Activated B cell treated with CpG ODN at 0.5 μM for 24 hours (primary cell): ENCODE data around the gene INPP5A. TPM values are rescaled to one million over a fixed set of nuclear protein-coding genes. Genes with fewer than 3 reads are reported as not detected.

ENCODE experiments used
- ATAC-seq: fragments of 200-7000 bp; cut with Tn5 transposase; one replicate; pipeline ENCODE4 v1.10.0; 2021; ENCODE audit warnings: low read depth, mild to moderate bottlenecking, moderate library complexity
- CTCF ChIA-PET: fragments of 350-600 bp; sonication (Branson Sonifier 250); formaldehyde crosslinking; loops from one replicate; lab custom pipeline; 2021; ENCODE audit warnings: antibody characterized with exemption; lab: Charles Lee
- POLR2A ChIA-PET: fragments of 350-600 bp; sonication (Branson Sonifier 250); formaldehyde crosslinking; loops from one replicate; lab custom pipeline; 2021; ENCODE audit warnings: antibody characterized with exemption; lab: Charles Lee
- DNase-seq: peaks from one replicate; pipeline ENCODE4 v3.0.0; 2022
- H3K27ac Mint-ChIP-seq: one replicate; pipeline ENCODE4 v1.8.0; 2020; ENCODE audit warnings: mixed read lengths
- H3K27me3 Mint-ChIP-seq: one replicate; pipeline ENCODE4 v1.8.0; 2021; ENCODE audit warnings: mixed read lengths
- H3K36me3 Mint-ChIP-seq: one replicate; pipeline ENCODE4 v1.8.0; 2021; ENCODE audit warnings: low read depth, mixed read lengths
- H3K4me1 Mint-ChIP-seq: one replicate; pipeline ENCODE4 v1.8.0; 2021; ENCODE audit warnings: mixed read lengths
- H3K4me3 Mint-ChIP-seq: one replicate; pipeline ENCODE4 v1.8.0; 2020; ENCODE audit warnings: mild to moderate bottlenecking, mixed read lengths
- H3K9me3 Mint-ChIP-seq: one replicate; pipeline ENCODE4 v1.8.0; 2020; ENCODE audit warnings: mixed read lengths
- CTCF ChIP-seq: fragments of 200-600 bp; IDR thresholded peaks from one replicate; pipeline ENCODE4 v1.8.0; 2022; ENCODE audit warnings: antibody characterized with exemption, mild to moderate bottlenecking
- intact Hi-C: fragments of 100-400 bp; cut with micrococcal nuclease; formaldehyde crosslinking; loops from one replicate; pipeline ENCODE4 v1.15.1; 2024
- total RNA-seq: library from RNA; stranded (reverse); gene quantifications from 2 replicates; pipeline ENCODE4 v1.2.3, GENCODE V29; 2022

Gene INPP5A
- total RNA-seq, 1 donor from 2014 or later, result 24.9 TPM

DNA sequence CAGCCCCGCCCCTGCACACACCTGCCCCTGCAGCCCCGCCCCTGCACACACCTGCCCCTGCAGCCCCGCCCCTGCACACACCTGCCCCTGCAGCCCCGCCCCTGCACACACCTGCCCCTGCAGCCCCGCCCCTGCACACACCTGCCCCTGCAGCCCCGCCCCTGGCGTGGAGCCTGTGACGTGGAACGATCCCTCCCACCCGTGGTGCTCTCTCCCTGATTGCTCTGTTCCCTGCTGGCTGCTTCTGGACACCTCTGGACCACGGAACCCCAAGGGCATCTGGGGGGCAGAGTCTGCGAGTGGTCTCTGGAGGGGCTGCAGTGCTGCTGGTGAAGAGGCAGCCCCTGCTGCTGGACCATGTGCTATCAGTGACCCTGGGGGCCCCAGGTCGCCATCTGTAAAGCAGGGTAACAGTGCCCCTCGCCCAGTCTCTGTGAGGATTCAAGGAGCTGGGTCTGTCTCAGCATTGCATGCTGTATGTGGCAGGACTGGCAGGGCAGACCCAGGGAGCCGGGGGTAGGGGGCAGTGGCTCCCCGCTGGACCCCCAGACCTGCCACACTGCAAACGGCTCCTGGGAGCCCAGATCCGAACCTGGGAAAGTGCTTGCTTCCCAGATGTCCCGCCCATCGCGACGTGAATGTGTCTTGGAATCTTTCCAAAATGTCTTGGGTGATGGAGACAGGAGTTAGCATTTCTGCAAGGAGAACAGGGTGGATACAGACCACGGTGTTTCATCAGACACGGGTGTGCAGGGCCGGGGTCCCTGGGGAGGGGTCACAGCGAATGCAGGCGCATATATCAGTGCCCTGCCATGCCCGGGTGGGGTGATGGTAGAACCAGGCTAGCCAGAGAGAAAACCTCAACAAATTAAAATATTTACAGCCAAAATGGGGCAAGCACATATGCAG is 276.2 kb downstream of the INPP5A start:
- H3K4me3 Mint-ChIP-seq, result no peak overlapping the region
- ATAC-seq, result no peak
- DNase-seq, result no peak
- H3K27me3 Mint-ChIP-seq, result peaks cover 5% of the 10 kb centered on the region
- no peak overlapping the region for H3K27ac Mint-ChIP-seq
- no peaks in the 10 kb centered on the region for H3K36me3 Mint-ChIP-seq
- ChIA-PET CTCF (no interaction called here), POLR2A (no interaction called here)
- no peaks in the 10 kb centered on the region for H3K9me3 Mint-ChIP-seq
- intact Hi-C loops, result no loop called here
- no peak for TF ChIP-seq CTCF
- no peaks in the 10 kb centered on the region for H3K4me1 Mint-ChIP-seq

GRCh38 chr10:132814469-132814856 is 276.9 kb downstream of the INPP5A start:
- H3K27ac Mint-ChIP-seq, result no peak overlapping the region
- peaks cover 5% of the 10 kb centered on the region for H3K27me3 Mint-ChIP-seq
- no peaks in the 10 kb centered on the region for H3K36me3 Mint-ChIP-seq
- intact Hi-C loops, result no loop called here
- ATAC-seq (no peak), DNase-seq (no peak)
- ChIA-PET CTCF (no interaction called here), POLR2A (no interaction called here)
- no peaks in the 10 kb centered on the region for H3K9me3 Mint-ChIP-seq
- no peak overlapping the region for H3K4me3 Mint-ChIP-seq
- TF ChIP-seq CTCF, result no peak
- no peaks in the 10 kb centered on the region for H3K4me1 Mint-ChIP-seq

GRCh38 chr10:132815168-132815857 is 277.7 kb downstream of the INPP5A start:
- Mint-ChIP-seq H3K27ac (no peak overlapping the region), H3K4me1 (peaks cover 3% of the 10 kb centered on the region), H3K9me3 (no peaks in the 10 kb centered on the region), H3K36me3 (no peaks in the 10 kb centered on the region), H3K4me3 (no peak overlapping the region), H3K27me3 (peaks cover 5% of the 10 kb centered on the region)
- intact Hi-C loops, result no loop called here
- DNase-seq (no peak), ATAC-seq (no peak)
- ChIA-PET CTCF (no interaction called here), POLR2A (no interaction called here)
- no peak for TF ChIP-seq CTCF

DNA sequence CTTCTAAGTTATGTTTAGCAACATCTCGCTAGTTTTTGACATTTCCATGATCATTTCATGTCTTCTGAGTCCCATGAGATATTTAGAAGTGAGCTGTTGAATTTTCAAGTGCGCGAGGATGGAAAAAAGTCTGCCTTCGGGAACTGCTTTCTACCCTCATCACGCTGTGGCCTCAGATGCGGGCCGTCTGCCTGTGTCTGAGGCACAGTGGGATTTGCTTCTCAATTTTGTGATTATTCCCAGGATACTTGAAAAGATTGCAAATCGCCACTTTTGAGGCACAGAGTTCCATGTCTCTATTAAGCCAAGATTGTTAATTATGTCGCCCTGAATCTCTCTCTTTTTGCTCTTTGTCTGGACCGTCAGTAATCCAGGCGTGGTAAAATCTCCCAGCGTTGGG is 279.1 kb downstream of the INPP5A start:
- POLR2A ChIA-PET, result no interaction called here
- intact Hi-C loops, result no loop called here

More for the DNA sequence above, 279.1 kb downstream of the INPP5A start:
- Mint-ChIP-seq H3K27ac (no peak overlapping the region), H3K4me1 (peaks cover 3% of the 10 kb centered on the region), H3K9me3 (no peaks in the 10 kb centered on the region), H3K27me3 (peaks cover 5% of the 10 kb centered on the region), H3K4me3 (no peak overlapping the region), H3K36me3 (no peaks in the 10 kb centered on the region)
- ATAC-seq (no peak), DNase-seq (no peak)
- no peak for TF ChIP-seq CTCF
- CTCF ChIA-PET, result no interaction called here
